T-helper 9 cell (primary cell): ENCODE data around the gene ATP2A3.

Experiments used
- DNase-seq: peaks from one replicate; pipeline ENCODE4 v3.0.0-alpha.2; 2020

The ATP2A3 gene

GRCh38 chr17:3925684-3926485 is 38.4 kb downstream of the ATP2A3 start:
- DNase-seq = no peak

- DNase-seq = no peak
Observed at GRCh38 chr17:3924512-3925350, 39.5 kb downstream of the ATP2A3 start.

- no peak for DNase-seq
Observed at GRCh38 chr17:3923466-3924190, 40.6 kb downstream of the ATP2A3 start.

- DNase-seq = no peak
Observed at GRCh38 chr17:3922765-3923164, 41.5 kb downstream of the ATP2A3 start.

- DNase-seq = no peak
Observed at GRCh38 chr17:3921502-3922319, 42.5 kb downstream of the ATP2A3 start.

- DNase-seq = no peak
Observed at GRCh38 chr17:3921006-3921405, 43.2 kb downstream of the ATP2A3 start.

GRCh38 chr17:3919123-3919624 is 45.1 kb downstream of the ATP2A3 start:
- DNase-seq = no peak

GRCh38 chr17:3918372-3919122 is 45.7 kb downstream of the ATP2A3 start:
- DNase-seq = no peak

GRCh38 chr17:3917391-3917931 is 46.8 kb downstream of the ATP2A3 start:
- DNase-seq = no peak

- DNase-seq = no peak
Observed at GRCh38 chr17:3916825-3917224, 47.4 kb downstream of the ATP2A3 start.

- no peak for DNase-seq
Observed at GRCh38 chr17:3915995-3916696, 48.1 kb downstream of the ATP2A3 start, which contains the start of gene P2RX1. Gene P2RX1, minus strand, starts transcription at chr17:3916465. Its CDS starts 240 bp downstream, at chr17:3916225.

GRCh38 chr17:3915581-3915994 is 48.6 kb downstream of the ATP2A3 start:
- no peak for DNase-seq

GRCh38 chr17:3914312-3914670 is 49.9 kb downstream of the ATP2A3 start:
- DNase-seq = no peak

GRCh38 chr17:3913531-3914311 is 50.5 kb downstream of the ATP2A3 start:
- peak; percentile 78 for DNase-seq

- DNase-seq = no peak
Observed at GRCh38 chr17:3912827-3913226, 51.4 kb downstream of the ATP2A3 start.

- peak; percentile 59 for DNase-seq
Observed at GRCh38 chr17:3911271-3912053, 52.8 kb downstream of the ATP2A3 start.

- no peak for DNase-seq
Observed at GRCh38 chr17:3910420-3911270, 53.6 kb downstream of the ATP2A3 start.

GRCh38 chr17:3909257-3909656 is 55.0 kb downstream of the ATP2A3 start:
- no peak for DNase-seq
